Measurements from ENCODE around the gene ZNF202.
"Not testable (repeated sequence)": the region's sequence is repeated elsewhere in the genome, so short reads cannot be mapped to it uniquely, and the experiment has no call there.

ZNF202 gene

GRCh38 chr11:123741159-123742030 is at the start of gene ZNF202:
Gene ZNF202 (minus strand): TSS chr11:123741660. CDS start chr11:123730888, 10,772 bp downstream.
- peak; percentile 96 for DNase-seq (ENCODE audit: low spot score)

- DNase-seq (ENCODE audit: low spot score): no peak
Measured at GRCh38 chr11:123783536-123783935, 42.1 kb upstream of the ZNF202 start.

GRCh38 chr11:123778511-123778910 is 37.1 kb upstream of the ZNF202 start:
- DNase-seq (ENCODE audit: low spot score): no peak

- no peak for DNase-seq (ENCODE audit: low spot score)
Measured at GRCh38 chr11:123775715-123776549, 34.5 kb upstream of the ZNF202 start.

- no peak for DNase-seq (ENCODE audit: low spot score)
Measured at GRCh38 chr11:123775289-123775688, 33.8 kb upstream of the ZNF202 start.

- DNase-seq (ENCODE audit: low spot score): no peak
Measured at GRCh38 chr11:123773959-123774358, 32.5 kb upstream of the ZNF202 start.

GRCh38 chr11:123773026-123773425 is 31.6 kb upstream of the ZNF202 start:
- DNase-seq (ENCODE audit: low spot score): no peak

GRCh38 chr11:123771664-123772063 is 30.2 kb upstream of the ZNF202 start:
- no peak for DNase-seq (ENCODE audit: low spot score)

GRCh38 chr11:123770712-123771111 is 29.3 kb upstream of the ZNF202 start:
- no peak for DNase-seq (ENCODE audit: low spot score)

GRCh38 chr11:123765601-123766000 is 24.1 kb upstream of the ZNF202 start:
- no peak for DNase-seq (ENCODE audit: low spot score)

GRCh38 chr11:123762422-123762821 is 21.0 kb upstream of the ZNF202 start:
- no peak for DNase-seq (ENCODE audit: low spot score)

GRCh38 chr11:123760894-123761293 is 19.4 kb upstream of the ZNF202 start:
- DNase-seq (ENCODE audit: low spot score): no peak

GRCh38 chr11:123757976-123758375 is 16.5 kb upstream of the ZNF202 start:
- no peak for DNase-seq (ENCODE audit: low spot score)

GRCh38 chr11:123755813-123756212 is 14.4 kb upstream of the ZNF202 start:
- no peak for DNase-seq (ENCODE audit: low spot score)

GRCh38 chr11:123755344-123755743 is 13.9 kb upstream of the ZNF202 start:
- no peak for DNase-seq (ENCODE audit: low spot score)

GRCh38 chr11:123754101-123754568 is 12.7 kb upstream of the ZNF202 start, which contains the start of gene OR6X1:
Gene OR6X1 (minus strand): TSS chr11:123754518. CDS start chr11:123754518, 0 bp downstream.
- DNase-seq (ENCODE audit: low spot score): no peak

- no peak for DNase-seq (ENCODE audit: low spot score)
Measured at GRCh38 chr11:123753110-123753509, 11.7 kb upstream of the ZNF202 start.

GRCh38 chr11:123751781-123752180 is 10.3 kb upstream of the ZNF202 start:
- DNase-seq (ENCODE audit: low spot score): no peak

- DNase-seq (ENCODE audit: low spot score): not testable (repeated sequence)
Measured at GRCh38 chr11:123748349-123748748, 6.9 kb upstream of the ZNF202 start.

- DNase-seq (ENCODE audit: low spot score): no peak
Measured at GRCh38 chr11:123745764-123746451, 4.4 kb upstream of the ZNF202 start.

- no peak for DNase-seq (ENCODE audit: low spot score)
Measured at GRCh38 chr11:123742724-123743120, 1.3 kb upstream of the ZNF202 start.

Measured in GM03348 (cell line).